ENCODE results near the gene ARNT2. TPM values are rescaled to one million over a fixed set of nuclear protein-coding genes. Genes with fewer than 3 reads are reported as not detected.

The ARNT2 gene
- total RNA-seq, 2 experiments from 2014 or later: not detected

DNA sequence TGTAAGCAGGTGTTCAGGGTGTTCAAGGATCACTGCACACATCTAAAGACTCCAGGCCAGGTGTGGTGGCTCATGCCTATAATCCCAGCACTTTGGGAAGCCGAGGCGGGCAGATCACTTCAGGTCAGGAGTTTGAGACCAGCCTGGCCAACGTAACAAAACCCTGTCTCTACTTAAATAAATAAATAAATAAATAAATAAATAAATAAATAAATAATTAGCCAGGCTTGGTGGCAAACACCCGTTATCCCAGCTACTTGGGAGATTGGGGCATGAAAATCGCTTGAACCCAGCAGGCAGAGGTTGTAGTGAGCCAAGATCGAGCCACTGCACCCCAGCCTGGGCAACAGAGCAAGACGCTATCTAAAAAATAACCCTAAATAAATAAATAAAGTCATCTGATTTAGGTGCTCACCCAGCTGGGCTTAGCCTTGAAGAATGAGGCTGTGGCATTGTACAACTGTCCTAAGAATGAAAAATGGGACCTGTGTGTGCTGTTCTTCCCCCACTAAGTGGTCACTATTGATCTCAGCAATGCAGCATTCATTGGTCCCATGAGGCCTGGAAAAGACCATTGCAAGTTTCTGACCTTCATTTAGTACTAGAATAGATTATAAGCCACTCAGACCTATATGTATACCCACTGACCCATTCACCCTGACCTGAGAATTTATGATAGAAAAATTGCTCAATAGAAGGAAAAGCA lies 208.1 kb downstream of the ARNT2 start:
- H3K79me2 ChIP-seq (ENCODE audit: insufficient read depth, low read depth, low read length): no peaks in the 10 kb centered on the region
- H2AFZ ChIP-seq (ENCODE audit: low read length): no peak overlapping the region
- intact Hi-C loops (cut with micrococcal nuclease; ENCODE audit: unreplicated experiment): no loop called here
- H3K9me2 ChIP-seq (ENCODE audit: insufficient read depth, low read length): no peaks in the 10 kb centered on the region
- no peaks in the 10 kb centered on the region for H3K4me1 ChIP-seq (ENCODE audit: insufficient read depth, low read length, poor library complexity, severe bottlenecking)
- CTCF ChIA-PET (ENCODE audit: unreplicated experiment): no interaction called here
- POLR2A ChIA-PET: no interaction called here
- TF ChIP-seq EZH2phosphoT487 (IDR thresholded peaks at IDR 0.05; ENCODE audit: borderline replicate concordance, low read depth, low read length): no peak
- TF ChIP-seq, protein P1, sequence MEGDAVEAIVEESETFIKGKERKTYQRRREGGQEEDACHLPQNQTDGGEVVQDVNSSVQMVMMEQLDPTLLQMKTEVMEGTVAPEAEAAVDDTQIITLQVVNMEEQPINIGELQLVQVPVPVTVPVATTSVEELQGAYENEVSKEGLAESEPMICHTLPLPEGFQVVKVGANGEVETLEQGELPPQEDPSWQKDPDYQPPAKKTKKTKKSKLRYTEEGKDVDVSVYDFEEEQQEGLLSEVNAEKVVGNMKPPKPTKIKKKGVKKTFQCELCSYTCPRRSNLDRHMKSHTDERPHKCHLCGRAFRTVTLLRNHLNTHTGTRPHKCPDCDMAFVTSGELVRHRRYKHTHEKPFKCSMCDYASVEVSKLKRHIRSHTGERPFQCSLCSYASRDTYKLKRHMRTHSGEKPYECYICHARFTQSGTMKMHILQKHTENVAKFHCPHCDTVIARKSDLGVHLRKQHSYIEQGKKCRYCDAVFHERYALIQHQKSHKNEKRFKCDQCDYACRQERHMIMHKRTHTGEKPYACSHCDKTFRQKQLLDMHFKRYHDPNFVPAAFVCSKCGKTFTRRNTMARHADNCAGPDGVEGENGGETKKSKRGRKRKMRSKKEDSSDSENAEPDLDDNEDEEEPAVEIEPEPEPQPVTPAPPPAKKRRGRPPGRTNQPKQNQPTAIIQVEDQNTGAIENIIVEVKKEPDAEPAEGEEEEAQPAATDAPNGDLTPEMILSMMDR (conservative IDR thresholded peaks at IDR 0.05; ENCODE audit: low read length): no peak
- H3K4me3 ChIP-seq (ENCODE audit: low read depth, low read length, poor library complexity, severe bottlenecking): no peak overlapping the region
- no peak overlapping the region for H3K4me2 ChIP-seq (ENCODE audit: low read length)
- no peaks in the 10 kb centered on the region for H3K36me3 ChIP-seq (ENCODE audit: insufficient read depth, low read length)
- BruUV-seq (replicated peaks): no TSS peak
- no peaks in the 10 kb centered on the region for H4K20me1 ChIP-seq (ENCODE audit: insufficient read depth, low read length)
- H3K9me3 ChIP-seq (ENCODE audit: low read length): no peaks in the 10 kb centered on the region
- no peak overlapping the region for H3K27ac ChIP-seq (ENCODE audit: low read depth, low read length, poor library complexity, severe bottlenecking)
- no peak for DNase-seq (ENCODE audit: low spot score)

DNA sequence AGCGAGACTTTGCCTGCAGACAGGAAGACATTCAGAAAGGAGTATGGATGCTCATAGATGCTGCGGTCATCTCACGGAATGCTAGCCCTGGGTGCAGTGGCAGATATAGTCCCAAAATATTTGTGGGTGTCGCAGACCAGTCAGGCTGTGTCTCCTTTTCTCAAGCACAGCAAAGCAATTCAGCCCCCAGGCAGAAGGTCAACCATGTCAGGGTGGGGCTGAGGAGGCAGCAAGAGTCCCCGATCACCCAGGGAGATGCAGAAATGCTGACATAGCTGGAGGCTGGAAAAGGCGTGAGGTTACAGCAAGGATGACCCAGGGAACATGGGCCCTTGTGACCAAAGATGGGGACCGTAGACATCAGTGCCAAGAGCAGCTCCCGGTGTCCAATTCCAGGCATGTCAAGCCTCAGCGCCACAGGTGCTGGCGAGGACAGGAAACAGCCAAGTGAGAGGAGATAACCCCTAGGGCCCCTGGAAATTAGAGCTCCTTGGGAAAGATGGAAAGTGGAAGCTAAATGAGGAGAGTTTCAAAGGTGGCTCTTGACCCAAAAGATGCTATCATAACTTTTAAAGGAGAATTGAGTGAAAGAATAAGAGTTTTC lies 209.7 kb downstream of the ARNT2 start:
- H3K4me1 ChIP-seq (ENCODE audit: insufficient read depth, low read length, poor library complexity, severe bottlenecking): no peaks in the 10 kb centered on the region
- intact Hi-C loops (cut with micrococcal nuclease; ENCODE audit: unreplicated experiment): no loop called here
- ChIA-PET POLR2A (interaction anchor here (0.7 kb wide), 1 partner anchor 11 kb away, joined by 4 read pairs; no protein-coding TSS in a partner anchor), CTCF (ENCODE audit: unreplicated experiment) (no interaction called here)
- H3K27ac ChIP-seq (ENCODE audit: low read depth, low read length, poor library complexity, severe bottlenecking): no peak overlapping the region
- no TSS peak for BruUV-seq (replicated peaks)
- H3K79me2 ChIP-seq (ENCODE audit: insufficient read depth, low read depth, low read length): no peaks in the 10 kb centered on the region
- no peaks in the 10 kb centered on the region for H3K9me3 ChIP-seq (ENCODE audit: low read length)
- H3K4me3 ChIP-seq (ENCODE audit: low read depth, low read length, poor library complexity, severe bottlenecking): no peak overlapping the region
- no peak overlapping the region for H3K4me2 ChIP-seq (ENCODE audit: low read length)
- no peak for DNase-seq (ENCODE audit: low spot score)
- H4K20me1 ChIP-seq (ENCODE audit: insufficient read depth, low read length): no peaks in the 10 kb centered on the region
- no peak for TF ChIP-seq EZH2phosphoT487 (IDR thresholded peaks at IDR 0.05; ENCODE audit: borderline replicate concordance, low read depth, low read length)
- TF ChIP-seq, protein P1 (conservative IDR thresholded peaks at IDR 0.05; ENCODE audit: low read length): no peak
- H3K9me2 ChIP-seq (ENCODE audit: insufficient read depth, low read length): no peaks in the 10 kb centered on the region
- H3K36me3 ChIP-seq (ENCODE audit: insufficient read depth, low read length): no peaks in the 10 kb centered on the region
- no peak overlapping the region for H2AFZ ChIP-seq (ENCODE audit: low read length)

DNA sequence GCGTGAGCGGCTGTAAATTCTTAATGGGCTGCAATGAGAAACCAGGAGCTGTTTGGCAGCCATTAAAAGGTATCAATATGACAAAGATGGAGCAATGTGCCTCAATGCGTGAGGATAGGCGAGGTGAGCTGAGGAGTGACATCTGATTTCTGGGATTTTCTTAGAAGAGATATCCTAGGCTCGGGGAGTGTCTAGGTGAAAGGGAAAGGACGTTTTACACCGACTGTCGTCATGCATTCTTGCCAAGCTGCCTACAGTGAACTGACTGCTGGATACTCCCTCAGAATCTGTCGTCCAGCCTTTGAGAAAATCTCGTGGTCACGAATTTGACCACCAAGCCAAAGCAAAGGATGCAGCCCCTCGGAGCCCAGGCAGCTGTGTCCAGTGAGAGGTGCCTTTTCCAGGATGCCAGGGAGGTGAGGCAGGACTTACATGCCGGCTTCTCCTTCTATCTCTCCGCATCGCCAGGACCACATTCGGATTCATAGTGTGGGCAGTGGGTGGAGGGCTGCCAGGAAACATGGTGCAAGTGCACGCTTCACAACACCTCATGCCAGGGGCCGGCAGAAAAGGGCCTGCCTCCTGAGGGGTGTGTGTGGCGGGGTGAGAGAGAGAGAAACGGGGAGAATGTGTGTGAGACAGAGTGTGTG lies 210.7 kb downstream of the ARNT2 start:
- BruUV-seq (replicated peaks): no TSS peak
- H3K4me1 ChIP-seq (ENCODE audit: insufficient read depth, low read length, poor library complexity, severe bottlenecking): no peaks in the 10 kb centered on the region
- TF ChIP-seq, protein P1 (conservative IDR thresholded peaks at IDR 0.05; ENCODE audit: low read length): no peak
- H3K36me3 ChIP-seq (ENCODE audit: insufficient read depth, low read length): no peaks in the 10 kb centered on the region
- H3K27ac ChIP-seq (ENCODE audit: low read depth, low read length, poor library complexity, severe bottlenecking): no peak overlapping the region
- H3K4me2 ChIP-seq (ENCODE audit: low read length): no peak overlapping the region
- intact Hi-C loops (cut with micrococcal nuclease; ENCODE audit: unreplicated experiment): no loop called here
- no peaks in the 10 kb centered on the region for H3K79me2 ChIP-seq (ENCODE audit: insufficient read depth, low read depth, low read length)
- POLR2A ChIA-PET: no interaction called here
- CTCF ChIA-PET (ENCODE audit: unreplicated experiment): no interaction called here
- H2AFZ ChIP-seq (ENCODE audit: low read length): no peak overlapping the region
- H4K20me1 ChIP-seq (ENCODE audit: insufficient read depth, low read length): no peaks in the 10 kb centered on the region
- no peak overlapping the region for H3K4me3 ChIP-seq (ENCODE audit: low read depth, low read length, poor library complexity, severe bottlenecking)
- H3K9me3 ChIP-seq (ENCODE audit: low read length): no peaks in the 10 kb centered on the region
- no peaks in the 10 kb centered on the region for H3K9me2 ChIP-seq (ENCODE audit: insufficient read depth, low read length)
- no peak for DNase-seq (ENCODE audit: low spot score)

Measured in OCI-LY7 (cell line).